Skeletal muscle tissue (tissue), 1 donor: ENCODE results near the gene GREM1. TPM values are rescaled to one million over a fixed set of nuclear protein-coding genes. Genes with fewer than 3 reads are reported as not detected.

Source experiments
- total RNA-seq: library from RNA; depleted of rRNA; stranded (reverse); fragments of >200 nt; gene quantifications from one replicate; pipeline ENCODE4 v1.2.3, GENCODE V29; 2014

GREM1 gene
- total RNA-seq, 1 donor from 2014 or later = 0.52 TPM

Other genes starting within 250 kb of the GREM1 start
- gene GOLGA8N, start 124.5 kb upstream of the GREM1 start, total RNA-seq = 5.2 TPM
- gene ARHGAP11A, start 102.5 kb upstream of the GREM1 start, total RNA-seq = 3.7 TPM
- gene SCG5, start 76.3 kb upstream of the GREM1 start, total RNA-seq = 8.4 TPM